H1 (cell line): ENCODE measurements around the gene GRM7.

Experiments
- CTCF ChIP-seq, 3 experiments: IDR thresholded peaks; 1 replicate in 2 of 3; 2 replicates in 1 of 3; pipeline versions ENCODE4 v1.5.1 to v1.6.1; 2011; ENCODE audit warnings: low read length in 3 of 3, mild to moderate bottlenecking in 3 of 3, inconsistent platforms in 2 of 3, low read depth in 1 of 3, moderate library complexity in 1 of 3; ENCODE audit not compliant: insufficient read depth in 1 of 3; ENCODE audit errors: control extremely low read depth in 1 of 3
- GABPA ChIP-seq: IDR thresholded peaks from 2 replicates; pipeline ENCODE4 v1.6.1; 2011; ENCODE audit warnings: mild to moderate bottlenecking, low read length, moderate library complexity, borderline replicate concordance; ENCODE audit not compliant: insufficient read depth
- POLR2A ChIP-seq, 2 experiments: IDR thresholded peaks; 1 replicate in 1 of 2; 2 replicates in 1 of 2; pipeline ENCODE4 v1.6.1; 2011; ENCODE audit warnings: low read depth in 2 of 2, low read length in 2 of 2, mild to moderate bottlenecking in 2 of 2; ENCODE audit errors: control extremely low read depth in 1 of 2
- TF ChIP-seq, protein P1 (sequence below): IDR thresholded peaks from 2 replicates; pipeline ENCODE4 v1.6.1; 2011; ENCODE audit warnings: low read length, improper control_type of control experiment

DNA sequence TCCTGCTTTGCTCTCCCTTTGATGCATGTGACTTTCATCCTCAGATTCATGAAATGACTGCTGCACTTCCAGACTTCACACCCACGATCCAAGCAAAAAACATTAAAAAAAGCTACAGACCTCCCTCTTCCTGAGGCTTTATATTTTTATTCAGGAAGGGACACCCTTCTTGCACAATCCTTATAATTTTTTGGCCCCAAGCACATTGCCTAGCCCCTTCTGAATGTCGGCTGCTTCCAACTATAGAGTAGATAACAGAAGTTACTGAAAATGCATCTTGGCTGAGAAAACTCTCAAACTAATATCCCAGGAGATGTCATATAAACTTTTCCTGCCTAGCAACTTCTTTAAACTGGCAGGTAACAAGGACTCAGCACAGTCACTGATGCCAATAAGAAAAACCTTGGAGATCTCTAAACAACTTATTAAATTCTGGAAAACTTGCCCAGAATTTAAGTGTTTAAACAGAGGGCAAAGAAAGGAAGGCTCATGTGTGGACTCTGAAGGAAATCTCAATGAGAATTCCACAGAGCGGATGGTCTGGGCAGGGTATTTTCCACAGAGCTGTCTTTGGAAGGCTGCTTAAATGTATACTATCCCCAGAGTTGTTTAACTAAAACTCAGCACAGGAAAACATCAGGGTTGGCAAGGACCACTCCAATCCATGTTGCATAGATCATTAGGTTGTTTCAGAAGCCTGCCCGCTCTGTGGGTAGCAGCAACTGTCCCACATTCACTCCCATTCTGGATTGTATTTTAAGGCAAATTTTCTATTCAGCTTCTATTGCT is 893.9 kb downstream of the GRM7 start:
- TF ChIP-seq, protein P1, sequence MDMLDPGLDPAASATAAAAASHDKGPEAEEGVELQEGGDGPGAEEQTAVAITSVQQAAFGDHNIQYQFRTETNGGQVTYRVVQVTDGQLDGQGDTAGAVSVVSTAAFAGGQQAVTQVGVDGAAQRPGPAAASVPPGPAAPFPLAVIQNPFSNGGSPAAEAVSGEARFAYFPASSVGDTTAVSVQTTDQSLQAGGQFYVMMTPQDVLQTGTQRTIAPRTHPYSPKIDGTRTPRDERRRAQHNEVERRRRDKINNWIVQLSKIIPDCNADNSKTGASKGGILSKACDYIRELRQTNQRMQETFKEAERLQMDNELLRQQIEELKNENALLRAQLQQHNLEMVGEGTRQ, result no peak
- TF ChIP-seq POLR2A (IDR thresholded peaks at IDR 0.05; ENCODE audit: control extremely low read depth in 1 of 2, low read depth in 2 of 2, low read length in 2 of 2), result no peak
- no peak for TF ChIP-seq GABPA
- no peak for TF ChIP-seq CTCF (IDR thresholded peaks at IDR 0.05; ENCODE audit: control extremely low read depth in 1 of 3, insufficient read depth in 1 of 3, low read depth in 1 of 3, low read length in 3 of 3)
